ENCODE data around the gene APBB1IP.
"Not testable (repeated sequence)": the region's sequence is repeated elsewhere in the genome, so short reads cannot be mapped to it uniquely, and the experiment has no call there.

APBB1IP gene

DNA sequence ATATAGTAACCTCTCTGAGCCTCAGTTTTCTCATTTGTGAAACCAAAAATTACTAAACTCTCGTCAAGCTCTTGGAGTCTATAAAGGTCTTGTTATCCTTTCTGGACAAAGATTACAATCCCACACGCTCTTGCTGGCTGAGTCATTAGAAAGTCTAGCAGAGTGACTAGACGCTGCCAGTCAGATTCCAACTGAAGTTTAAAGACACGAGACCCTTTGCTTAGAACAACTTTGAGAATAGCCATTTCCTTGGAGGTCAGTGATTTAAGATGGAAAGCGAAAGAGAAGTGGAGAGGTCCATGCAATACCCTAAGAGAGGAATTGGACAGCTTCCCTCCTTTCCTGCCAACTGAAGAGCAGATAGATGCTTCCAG is 119.5 kb downstream of the APBB1IP start:
- DNase-seq (ENCODE audit: low spot score): no peak

GRCh38 chr10:26566525-26567350 is 128.6 kb downstream of the APBB1IP start:
- DNase-seq (ENCODE audit: low spot score): no peak

DNA sequence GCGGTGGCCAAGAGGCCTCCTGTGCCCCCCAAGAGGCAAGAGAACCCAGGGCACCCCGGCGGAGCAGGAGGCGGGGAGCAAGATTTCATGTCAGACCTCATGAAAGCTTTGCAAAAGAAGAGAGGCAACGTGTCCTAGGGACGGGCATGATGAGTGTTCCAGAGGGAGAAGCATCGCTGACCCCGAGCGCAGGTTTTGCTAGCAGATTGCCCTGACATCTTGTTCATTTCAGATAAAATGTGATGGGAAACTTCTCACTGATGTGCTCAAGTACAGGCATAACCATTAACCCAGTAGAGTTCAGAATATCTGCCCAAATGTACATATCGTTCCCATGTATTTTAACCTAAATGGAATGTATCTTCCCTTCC is 129.2 kb downstream of the APBB1IP start:
- no peak for DNase-seq (ENCODE audit: low spot score)

DNA sequence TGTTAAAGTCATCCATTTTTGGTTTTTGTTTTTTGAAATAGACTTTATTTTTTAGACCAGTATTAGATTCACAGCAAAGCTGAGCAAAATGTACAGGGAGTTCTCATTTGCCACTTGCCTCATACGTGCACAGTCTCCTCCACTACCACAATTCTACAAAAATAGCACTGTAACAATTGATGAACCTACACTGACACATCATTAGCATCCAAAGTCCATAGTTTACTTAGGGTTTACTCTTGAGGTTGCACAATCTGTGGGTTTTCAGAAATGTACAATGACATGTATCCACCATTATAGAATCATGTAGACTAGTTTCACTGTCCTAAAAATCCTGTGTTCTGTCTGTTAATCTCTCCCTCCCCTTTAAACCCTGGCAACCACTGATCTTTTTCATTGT is 133.5 kb downstream of the APBB1IP start:
- DNase-seq (ENCODE audit: low spot score): no peak

GRCh38 chr10:26573674-26574073 is 135.5 kb downstream of the APBB1IP start:
- DNase-seq (ENCODE audit: low spot score): no peak

DNA sequence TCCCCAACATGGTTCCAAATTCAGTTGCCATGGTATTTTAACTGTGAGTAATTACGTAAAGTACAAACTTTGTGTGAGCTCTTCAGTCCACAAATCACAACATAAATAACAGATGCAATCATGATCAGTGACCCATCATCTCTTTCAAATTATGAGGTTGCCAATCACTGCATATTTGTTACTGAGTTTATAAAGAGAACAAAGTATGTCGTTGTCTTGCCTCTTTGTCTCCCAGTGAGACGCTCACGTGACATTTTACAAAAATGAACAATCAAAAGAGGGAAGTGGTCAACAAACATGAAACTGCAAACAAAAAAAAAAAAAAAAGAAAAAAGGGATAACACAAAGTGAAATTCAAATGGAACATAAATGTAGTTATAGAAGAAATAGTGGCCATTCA is 136.6 kb downstream of the APBB1IP start:
- no peak for DNase-seq (ENCODE audit: low spot score)

GRCh38 chr10:26578371-26578770 is 140.2 kb downstream of the APBB1IP start:
- DNase-seq (ENCODE audit: low spot score): not testable (repeated sequence)

DNA sequence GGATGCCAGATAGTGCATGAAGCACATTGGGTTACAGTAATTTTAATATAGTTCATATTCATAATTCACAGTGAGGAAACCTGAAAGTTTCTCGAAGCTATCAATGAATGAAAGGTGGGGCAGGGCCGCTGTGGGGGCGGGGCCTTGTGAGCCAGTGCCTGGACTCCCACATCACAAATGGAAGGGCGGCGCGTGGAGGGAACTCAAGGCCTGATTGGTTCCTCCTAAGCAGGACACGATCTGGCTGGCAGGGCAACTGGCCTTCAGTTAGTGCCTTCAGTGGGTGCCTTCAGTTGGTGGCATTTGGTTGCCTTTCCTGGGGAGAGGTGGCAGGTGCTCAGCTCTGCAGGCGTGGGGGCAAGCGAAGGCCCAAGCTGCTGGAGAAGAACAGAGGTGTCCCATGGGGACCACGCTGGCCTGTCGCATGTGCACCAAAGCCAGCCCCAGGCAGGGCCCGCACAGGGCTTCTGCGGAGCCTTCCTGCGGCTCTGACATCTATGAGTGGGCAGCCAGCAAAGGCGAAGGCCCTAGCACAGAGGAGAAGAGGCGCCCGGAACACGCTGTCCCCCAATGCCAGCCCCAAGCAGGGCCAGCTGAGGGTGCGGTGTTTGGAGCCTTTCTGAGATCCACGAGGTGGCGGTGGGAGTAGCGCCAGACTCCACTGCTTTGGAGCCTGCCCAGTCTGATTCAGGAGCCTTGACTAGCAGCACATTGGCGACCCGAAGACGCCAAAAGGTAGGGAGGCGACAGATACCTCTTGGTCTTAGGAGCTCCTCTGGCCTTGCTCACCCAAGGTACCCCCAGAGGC is 141.3 kb downstream of the APBB1IP start:
- no peak for DNase-seq (ENCODE audit: low spot score)

DNA sequence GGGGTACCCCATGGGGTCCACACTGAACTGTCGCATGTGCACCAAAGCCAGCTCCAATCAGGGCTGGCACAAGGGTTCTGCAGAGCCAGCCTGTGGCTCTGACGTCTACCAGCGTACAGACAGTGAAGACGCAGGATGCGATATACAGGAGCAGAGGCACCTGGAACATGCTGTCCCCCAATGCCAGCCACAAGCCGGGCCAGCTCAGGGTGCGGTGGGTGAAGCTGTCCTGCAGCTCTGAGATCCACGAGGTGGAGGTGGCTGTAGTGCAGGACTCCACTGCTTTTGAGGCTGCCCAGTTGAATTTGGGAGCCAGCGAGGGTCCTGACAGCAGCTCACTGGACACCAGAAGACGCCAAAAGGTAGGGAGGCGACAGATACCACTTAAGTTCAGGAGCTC is 148.1 kb downstream of the APBB1IP start:
- DNase-seq (ENCODE audit: low spot score): no peak

DNA sequence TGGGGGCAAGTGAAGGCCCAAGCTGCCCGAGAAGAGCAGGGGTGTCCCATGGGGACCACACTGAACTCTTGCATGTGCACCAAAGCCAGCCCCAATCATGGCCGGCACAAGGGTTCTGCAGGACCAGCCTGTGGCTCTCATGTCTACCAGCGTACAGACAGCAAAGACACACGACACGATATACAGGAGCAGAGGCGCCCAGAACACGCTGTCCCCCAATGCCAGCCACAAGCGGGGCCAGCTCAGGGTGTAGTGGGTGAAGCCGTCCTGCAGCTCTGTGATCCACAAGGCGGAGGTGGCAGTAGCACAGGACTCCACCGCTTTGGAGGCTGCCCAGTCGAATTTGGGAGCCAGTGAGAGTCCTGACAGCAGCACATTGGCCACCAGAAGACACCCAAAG is 150.5 kb downstream of the APBB1IP start:
- no peak for DNase-seq (ENCODE audit: low spot score)

- DNase-seq (ENCODE audit: low spot score): not testable (repeated sequence)
Measured at GRCh38 chr10:26589813-26590212, 151.7 kb downstream of the APBB1IP start.

- DNase-seq (ENCODE audit: low spot score): no peak
Measured at GRCh38 chr10:26593896-26594295, 155.8 kb downstream of the APBB1IP start.

- not testable (repeated sequence) for DNase-seq (ENCODE audit: low spot score)
Measured at GRCh38 chr10:26603283-26603682, 165.1 kb downstream of the APBB1IP start.

GRCh38 chr10:26604320-26605093 is 166.4 kb downstream of the APBB1IP start:
- not testable (repeated sequence) for DNase-seq (ENCODE audit: low spot score)

- DNase-seq (ENCODE audit: low spot score): peak; percentile 16
Measured at GRCh38 chr10:26606389-26606877, 168.3 kb downstream of the APBB1IP start.

DNA sequence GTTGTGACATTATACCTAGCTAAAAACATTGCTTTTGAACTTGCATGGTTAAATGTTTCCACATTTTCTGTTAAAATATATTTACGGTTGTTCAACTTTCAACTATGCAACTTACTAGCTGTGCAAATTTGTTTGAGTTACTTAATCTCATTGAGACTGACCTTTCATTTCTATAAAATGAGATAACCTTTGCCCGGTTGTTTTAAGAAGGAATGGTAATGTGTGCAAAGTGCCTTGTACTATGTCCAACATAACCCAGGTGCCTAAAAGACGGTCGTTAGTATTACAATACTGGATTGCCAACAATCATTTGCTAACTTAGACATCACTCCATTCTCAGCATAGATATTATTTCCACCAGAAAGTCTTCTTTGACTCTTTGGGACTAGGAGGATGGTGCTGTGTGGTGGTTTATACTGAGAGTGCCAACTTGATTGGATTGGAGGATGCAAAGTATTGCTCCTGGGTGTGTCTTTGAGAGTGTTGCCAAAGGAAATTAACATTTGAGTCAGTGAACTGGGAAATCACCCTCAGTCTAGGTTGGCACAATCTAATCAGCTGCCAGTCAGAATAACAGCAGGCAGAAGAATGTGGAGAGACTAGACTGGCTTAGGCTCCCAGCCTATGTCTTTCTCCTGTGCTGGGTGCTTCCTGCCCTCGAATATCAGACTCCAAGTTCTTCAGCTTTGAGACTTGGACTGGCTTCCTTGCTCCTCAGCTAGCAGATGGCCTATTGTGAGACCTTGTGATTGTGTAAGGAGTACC is 174.2 kb downstream of the APBB1IP start:
- no peak for DNase-seq (ENCODE audit: low spot score)
